ENCODE measurements around the gene FNBP1. TPM values are rescaled to one million over a fixed set of nuclear protein-coding genes. Genes with fewer than 3 reads are reported as not detected.

Gene FNBP1
- total RNA-seq, 2 donors from 2014 or later: 71.5 to 80.3 TPM

DNA sequence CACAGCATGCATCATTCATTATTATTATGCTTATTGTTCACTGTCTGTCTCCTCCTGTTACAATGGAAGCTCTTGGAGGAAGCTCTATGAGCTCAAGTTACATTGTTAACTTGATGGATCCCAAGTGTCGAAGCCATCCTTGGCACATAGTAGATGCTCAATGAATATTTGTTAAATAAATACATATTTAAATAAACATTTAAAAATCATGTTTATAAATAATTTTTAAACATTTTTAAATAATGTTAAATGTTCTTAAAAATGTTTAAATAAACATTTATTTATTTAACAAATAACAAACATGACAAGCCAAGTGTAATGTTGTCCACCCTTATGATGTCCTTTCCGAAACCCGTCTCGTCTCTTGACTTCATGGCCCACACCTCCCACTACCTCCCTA, 138.3 kb downstream of the FNBP1 start:
- DNase-seq (ENCODE audit: low spot score) (no peak), ATAC-seq (ENCODE audit: insufficient number of reproducible peaks, low FRiP score, low read depth) (no peak)
- no peaks in the 10 kb centered on the region for H3K27me3 ChIP-seq (replicated peaks; ENCODE audit: insufficient read depth)
- no peaks in the 10 kb centered on the region for H3K4me1 ChIP-seq (ENCODE audit: control insufficient read depth in 1 of 2, low read depth in 2 of 2)
- TF ChIP-seq, protein P1, sequence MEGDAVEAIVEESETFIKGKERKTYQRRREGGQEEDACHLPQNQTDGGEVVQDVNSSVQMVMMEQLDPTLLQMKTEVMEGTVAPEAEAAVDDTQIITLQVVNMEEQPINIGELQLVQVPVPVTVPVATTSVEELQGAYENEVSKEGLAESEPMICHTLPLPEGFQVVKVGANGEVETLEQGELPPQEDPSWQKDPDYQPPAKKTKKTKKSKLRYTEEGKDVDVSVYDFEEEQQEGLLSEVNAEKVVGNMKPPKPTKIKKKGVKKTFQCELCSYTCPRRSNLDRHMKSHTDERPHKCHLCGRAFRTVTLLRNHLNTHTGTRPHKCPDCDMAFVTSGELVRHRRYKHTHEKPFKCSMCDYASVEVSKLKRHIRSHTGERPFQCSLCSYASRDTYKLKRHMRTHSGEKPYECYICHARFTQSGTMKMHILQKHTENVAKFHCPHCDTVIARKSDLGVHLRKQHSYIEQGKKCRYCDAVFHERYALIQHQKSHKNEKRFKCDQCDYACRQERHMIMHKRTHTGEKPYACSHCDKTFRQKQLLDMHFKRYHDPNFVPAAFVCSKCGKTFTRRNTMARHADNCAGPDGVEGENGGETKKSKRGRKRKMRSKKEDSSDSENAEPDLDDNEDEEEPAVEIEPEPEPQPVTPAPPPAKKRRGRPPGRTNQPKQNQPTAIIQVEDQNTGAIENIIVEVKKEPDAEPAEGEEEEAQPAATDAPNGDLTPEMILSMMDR (IDR thresholded peaks at IDR 0.05): no peak
- H3K27ac ChIP-seq: no peak overlapping the region
- no peaks in the 10 kb centered on the region for H3K9me3 ChIP-seq
- peaks cover 45% of the 10 kb centered on the region for H3K36me3 ChIP-seq
- H3K4me3 ChIP-seq: no peak overlapping the region

DNA sequence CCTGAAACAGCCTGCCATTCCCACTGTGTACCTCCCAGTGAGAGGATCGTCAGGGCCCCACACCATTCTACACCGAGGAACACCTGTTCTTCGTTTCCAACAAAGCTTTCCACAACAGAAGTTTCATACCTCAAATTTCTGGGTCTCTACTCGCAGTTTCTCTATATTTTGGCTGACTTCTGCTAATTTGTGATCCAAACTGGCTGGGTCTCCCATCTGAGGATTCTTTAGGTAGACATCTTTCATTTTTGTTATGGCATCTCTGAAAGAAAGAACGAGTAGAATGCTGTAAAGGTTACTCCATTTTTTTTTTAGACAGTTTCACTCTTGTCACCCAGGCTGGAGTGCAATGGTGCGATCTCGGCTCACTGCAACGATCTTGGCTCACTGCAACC, 140.3 kb downstream of the FNBP1 start:
- ATAC-seq (ENCODE audit: insufficient number of reproducible peaks, low FRiP score, low read depth) (no peak), DNase-seq (ENCODE audit: low spot score) (no peak)
- H3K27ac ChIP-seq: no peak overlapping the region
- peaks cover 59% of the 10 kb centered on the region for H3K36me3 ChIP-seq
- H3K4me1 ChIP-seq (ENCODE audit: control insufficient read depth in 1 of 2, low read depth in 2 of 2): no peaks in the 10 kb centered on the region
- H3K4me3 ChIP-seq: no peak overlapping the region
- TF ChIP-seq, protein P1 (IDR thresholded peaks at IDR 0.05): no peak
- H3K9me3 ChIP-seq: no peaks in the 10 kb centered on the region
- H3K27me3 ChIP-seq (replicated peaks; ENCODE audit: insufficient read depth): no peaks in the 10 kb centered on the region

DNA sequence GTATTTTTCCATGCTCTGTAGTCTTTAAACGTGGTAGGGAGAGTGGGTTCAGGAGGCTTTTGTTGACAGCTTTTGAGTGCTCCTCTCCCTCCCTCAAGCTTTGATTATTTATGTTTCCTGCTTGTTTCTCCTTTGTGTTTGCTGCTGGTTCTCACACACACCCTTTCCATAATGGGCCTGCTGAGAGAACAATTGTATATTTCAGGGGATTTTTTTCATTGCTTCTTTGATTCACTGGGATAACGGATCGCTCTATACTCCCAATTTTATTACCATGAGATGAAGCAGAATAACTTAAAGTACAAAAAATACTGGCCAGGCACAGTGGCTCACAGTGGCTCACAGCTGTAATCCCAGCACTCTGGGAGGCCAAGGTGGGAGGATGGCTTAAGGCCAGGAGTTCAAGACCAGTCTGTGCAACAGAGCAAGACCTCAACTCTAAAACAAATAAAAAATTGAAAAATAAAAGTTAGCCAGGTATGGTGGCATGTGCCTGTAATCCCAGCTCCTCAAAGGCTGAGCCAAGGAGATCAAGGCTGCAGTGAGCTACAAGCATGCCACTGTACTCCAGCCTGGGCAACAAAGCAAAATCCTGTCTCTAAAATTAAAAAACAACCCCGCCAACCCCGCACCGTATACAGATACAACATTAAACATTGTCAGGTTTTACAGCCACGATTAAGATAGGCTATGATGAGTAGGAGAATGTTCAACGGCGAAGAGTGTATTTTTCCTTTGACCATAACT, 140.8 kb downstream of the FNBP1 start:
- TF ChIP-seq, protein P1 (IDR thresholded peaks at IDR 0.05): no peak
- H3K27me3 ChIP-seq (replicated peaks; ENCODE audit: insufficient read depth): no peaks in the 10 kb centered on the region
- ATAC-seq (ENCODE audit: insufficient number of reproducible peaks, low FRiP score, low read depth): no peak
- no peaks in the 10 kb centered on the region for H3K9me3 ChIP-seq
- no peak for DNase-seq (ENCODE audit: low spot score)
- peaks cover 57% of the 10 kb centered on the region for H3K36me3 ChIP-seq
- H3K4me1 ChIP-seq (ENCODE audit: control insufficient read depth in 1 of 2, low read depth in 2 of 2): no peaks in the 10 kb centered on the region
- no peak overlapping the region for H3K27ac ChIP-seq
- H3K4me3 ChIP-seq: no peak overlapping the region

DNA sequence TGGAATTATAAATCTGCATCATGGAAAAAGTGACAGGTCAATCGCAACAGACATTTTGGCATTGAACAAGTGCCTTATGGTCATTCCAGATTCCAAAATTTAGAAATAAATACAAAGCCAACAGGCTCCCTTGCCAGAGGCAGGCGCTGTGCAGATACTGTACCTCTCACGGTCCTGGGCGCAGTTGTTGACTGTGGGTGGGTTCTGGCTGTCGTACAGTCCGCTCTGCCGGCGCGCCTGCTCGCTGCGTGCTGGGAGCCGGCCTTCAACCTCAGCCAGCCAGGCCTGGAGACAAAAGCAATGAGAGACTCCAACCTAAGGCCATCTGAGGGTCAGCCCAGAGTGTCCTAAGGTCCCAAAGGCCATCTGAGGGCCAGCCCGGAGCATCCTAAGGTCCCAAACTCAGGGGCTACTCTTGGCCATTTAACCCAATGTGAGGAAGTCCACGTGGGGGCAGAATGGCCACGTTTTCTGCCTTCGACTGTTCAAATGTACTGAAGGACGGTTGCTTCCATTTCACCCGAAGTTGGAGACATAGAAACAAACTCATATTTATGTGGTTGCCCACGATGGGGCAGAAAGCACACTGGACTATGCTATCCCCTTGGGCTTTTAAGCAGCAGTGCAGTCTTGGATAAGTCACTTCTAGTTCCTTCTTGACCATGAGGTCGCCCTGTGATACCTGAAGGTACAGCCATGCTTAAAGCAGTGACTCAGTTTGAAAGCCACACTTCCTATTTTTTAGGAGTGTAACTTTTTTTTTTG, 142.5 kb downstream of the FNBP1 start:
- no peak overlapping the region for H3K27ac ChIP-seq
- no peaks in the 10 kb centered on the region for H3K9me3 ChIP-seq
- ATAC-seq (ENCODE audit: insufficient number of reproducible peaks, low FRiP score, low read depth) (no peak), DNase-seq (ENCODE audit: low spot score) (no peak)
- H3K36me3 ChIP-seq: peaks cover 52% of the 10 kb centered on the region
- H3K27me3 ChIP-seq (replicated peaks; ENCODE audit: insufficient read depth): no peaks in the 10 kb centered on the region
- no peaks in the 10 kb centered on the region for H3K4me1 ChIP-seq (ENCODE audit: control insufficient read depth in 1 of 2, low read depth in 2 of 2)
- TF ChIP-seq, protein P1 (IDR thresholded peaks at IDR 0.05): no peak
- no peak overlapping the region for H3K4me3 ChIP-seq

DNA sequence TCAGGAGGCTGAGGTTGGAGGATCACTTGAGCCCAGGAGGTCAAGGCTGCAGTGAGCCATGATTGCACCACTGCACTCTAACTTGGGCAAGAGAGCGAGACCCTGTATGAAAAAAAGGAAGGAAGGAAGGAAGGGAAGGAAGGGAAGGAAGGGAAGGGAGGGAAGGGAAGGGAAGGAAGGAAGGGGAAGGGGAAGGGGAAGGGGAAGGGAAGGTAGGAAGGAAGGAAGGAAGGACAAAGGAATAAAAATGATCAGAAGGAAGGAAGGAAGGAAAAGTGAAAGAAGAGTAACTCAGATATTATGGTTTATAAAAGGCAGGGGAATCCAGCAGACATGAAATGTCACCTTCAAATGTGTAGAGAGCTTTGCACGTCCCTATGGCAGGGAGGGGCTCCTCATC, 143.4 kb downstream of the FNBP1 start:
- H3K27ac ChIP-seq: no peak overlapping the region
- TF ChIP-seq, protein P1 (IDR thresholded peaks at IDR 0.05): no peak
- H3K36me3 ChIP-seq: peaks cover 55% of the 10 kb centered on the region
- H3K9me3 ChIP-seq: no peaks in the 10 kb centered on the region
- DNase-seq (ENCODE audit: low spot score): no peak
- no peaks in the 10 kb centered on the region for H3K4me1 ChIP-seq (ENCODE audit: control insufficient read depth in 1 of 2, low read depth in 2 of 2)
- no peaks in the 10 kb centered on the region for H3K27me3 ChIP-seq (replicated peaks; ENCODE audit: insufficient read depth)
- no peak for ATAC-seq (ENCODE audit: insufficient number of reproducible peaks, low FRiP score, low read depth)
- no peak overlapping the region for H3K4me3 ChIP-seq

All from thoracic aorta (tissue), 2 donors.